ENCODE results near the gene PAPLN.
"Not testable (repeated sequence)": the region's sequence is repeated elsewhere in the genome, so short reads cannot be mapped to it uniquely, and the experiment has no call there.

Gene PAPLN, protein sequence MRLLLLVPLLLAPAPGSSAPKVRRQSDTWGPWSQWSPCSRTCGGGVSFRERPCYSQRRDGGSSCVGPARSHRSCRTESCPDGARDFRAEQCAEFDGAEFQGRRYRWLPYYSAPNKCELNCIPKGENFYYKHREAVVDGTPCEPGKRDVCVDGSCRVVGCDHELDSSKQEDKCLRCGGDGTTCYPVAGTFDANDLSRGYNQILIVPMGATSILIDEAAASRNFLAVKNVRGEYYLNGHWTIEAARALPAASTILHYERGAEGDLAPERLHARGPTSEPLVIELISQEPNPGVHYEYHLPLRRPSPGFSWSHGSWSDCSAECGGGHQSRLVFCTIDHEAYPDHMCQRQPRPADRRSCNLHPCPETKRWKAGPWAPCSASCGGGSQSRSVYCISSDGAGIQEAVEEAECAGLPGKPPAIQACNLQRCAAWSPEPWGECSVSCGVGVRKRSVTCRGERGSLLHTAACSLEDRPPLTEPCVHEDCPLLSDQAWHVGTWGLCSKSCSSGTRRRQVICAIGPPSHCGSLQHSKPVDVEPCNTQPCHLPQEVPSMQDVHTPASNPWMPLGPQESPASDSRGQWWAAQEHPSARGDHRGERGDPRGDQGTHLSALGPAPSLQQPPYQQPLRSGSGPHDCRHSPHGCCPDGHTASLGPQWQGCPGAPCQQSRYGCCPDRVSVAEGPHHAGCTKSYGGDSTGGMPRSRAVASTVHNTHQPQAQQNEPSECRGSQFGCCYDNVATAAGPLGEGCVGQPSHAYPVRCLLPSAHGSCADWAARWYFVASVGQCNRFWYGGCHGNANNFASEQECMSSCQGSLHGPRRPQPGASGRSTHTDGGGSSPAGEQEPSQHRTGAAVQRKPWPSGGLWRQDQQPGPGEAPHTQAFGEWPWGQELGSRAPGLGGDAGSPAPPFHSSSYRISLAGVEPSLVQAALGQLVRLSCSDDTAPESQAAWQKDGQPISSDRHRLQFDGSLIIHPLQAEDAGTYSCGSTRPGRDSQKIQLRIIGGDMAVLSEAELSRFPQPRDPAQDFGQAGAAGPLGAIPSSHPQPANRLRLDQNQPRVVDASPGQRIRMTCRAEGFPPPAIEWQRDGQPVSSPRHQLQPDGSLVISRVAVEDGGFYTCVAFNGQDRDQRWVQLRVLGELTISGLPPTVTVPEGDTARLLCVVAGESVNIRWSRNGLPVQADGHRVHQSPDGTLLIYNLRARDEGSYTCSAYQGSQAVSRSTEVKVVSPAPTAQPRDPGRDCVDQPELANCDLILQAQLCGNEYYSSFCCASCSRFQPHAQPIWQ

DNA sequence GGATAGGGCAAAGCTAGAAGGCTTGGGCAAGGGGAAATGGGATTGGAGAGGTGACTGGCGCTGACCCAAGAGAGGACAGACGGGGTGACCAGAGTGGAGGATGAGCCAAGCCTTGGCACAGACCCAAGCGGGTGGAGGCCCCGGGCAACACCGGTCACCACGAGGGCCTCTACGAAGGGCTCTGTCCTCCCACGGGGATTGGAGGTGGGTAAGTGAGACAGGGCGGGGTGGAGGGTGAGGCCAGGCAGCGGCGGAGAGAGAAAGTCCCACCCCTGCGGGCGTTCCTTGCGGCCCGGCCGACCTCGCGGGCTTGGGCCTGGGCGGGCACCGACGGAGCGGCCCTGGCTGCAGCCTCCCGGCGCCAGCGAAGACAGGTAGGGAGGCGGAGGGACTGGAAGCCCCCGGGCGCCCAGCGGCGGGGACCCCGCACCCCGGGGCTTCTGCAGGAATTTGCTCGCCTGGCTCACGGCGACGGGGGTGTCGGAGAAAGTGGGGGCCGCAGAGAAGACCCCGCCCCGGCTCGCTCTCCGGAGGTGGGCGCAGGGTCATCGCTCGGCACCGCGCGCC is at the start of gene PAPLN:
PAPLN (plus strand) TSS at position 288 of the 567 bp plus-strand sequence. CDS start 2,273 bp downstream, outside the sequence.
- no peak for DNase-seq (ENCODE audit: low read depth in 1 of 2, low spot score in 1 of 2)

DNA sequence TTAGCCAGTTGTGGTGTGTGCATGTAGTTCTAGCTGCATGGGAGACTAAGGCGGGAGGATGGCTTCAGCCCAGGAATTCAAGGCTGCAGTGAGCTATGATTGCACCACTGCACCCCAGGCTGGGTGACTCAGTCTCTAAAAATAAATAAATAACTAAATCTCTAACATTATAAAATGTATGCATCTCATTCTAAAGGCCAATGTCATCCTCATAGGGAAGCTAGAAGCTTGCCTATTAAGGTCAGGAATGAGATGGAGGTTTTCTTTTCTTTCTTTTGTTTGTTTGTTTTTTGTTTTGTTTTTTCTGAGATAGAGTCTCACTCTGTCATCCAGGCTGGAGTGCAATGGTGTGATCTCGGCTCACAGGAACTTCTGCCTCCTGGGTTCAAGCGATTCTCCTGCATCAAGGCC is 48.8 kb upstream of the PAPLN start:
- DNase-seq (ENCODE audit: low read depth in 1 of 2, low spot score in 1 of 2) = no peak

DNA sequence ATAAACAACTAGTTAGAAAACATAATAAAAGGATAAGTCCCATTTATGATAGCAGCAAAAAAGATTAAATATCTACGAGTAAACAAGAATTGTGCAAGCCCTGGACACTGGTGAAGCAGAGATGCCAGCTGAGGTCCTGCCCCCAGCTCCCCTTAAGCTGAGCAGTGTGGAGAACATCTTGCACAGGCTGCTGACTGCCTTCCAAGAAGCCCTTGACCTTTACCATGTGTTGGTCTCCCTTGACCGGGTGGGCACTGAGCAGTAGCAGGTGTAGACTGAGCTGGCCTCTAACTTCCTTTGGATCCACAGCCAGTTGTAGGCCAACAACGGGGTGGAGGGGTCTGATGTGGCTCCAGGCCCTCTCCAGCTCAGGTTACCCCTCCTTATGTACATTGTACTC is 47.7 kb upstream of the PAPLN start:
- no peak for DNase-seq (ENCODE audit: low read depth in 1 of 2, low spot score in 1 of 2)

DNA sequence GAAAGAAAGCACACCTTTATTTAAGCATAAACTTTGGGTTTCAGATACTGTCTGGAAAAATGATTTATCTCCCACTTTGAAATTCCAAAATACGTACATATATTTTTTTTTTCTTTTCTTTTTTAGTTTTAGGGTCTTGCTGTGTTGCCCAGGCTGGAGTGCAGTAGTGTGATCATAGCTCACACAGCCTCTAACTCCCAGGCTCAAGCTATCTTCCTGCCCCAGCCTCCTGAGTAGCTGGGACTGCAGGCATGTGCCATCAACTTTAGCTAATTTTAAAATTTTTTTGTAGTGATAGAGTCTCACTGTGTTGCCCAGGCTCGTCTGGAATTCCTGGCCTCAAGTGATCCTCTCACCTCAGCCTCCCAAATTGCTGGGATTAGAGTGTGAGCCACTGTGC is 45.9 kb upstream of the PAPLN start:
- no peak for DNase-seq (ENCODE audit: low read depth in 1 of 2, low spot score in 1 of 2)

DNA sequence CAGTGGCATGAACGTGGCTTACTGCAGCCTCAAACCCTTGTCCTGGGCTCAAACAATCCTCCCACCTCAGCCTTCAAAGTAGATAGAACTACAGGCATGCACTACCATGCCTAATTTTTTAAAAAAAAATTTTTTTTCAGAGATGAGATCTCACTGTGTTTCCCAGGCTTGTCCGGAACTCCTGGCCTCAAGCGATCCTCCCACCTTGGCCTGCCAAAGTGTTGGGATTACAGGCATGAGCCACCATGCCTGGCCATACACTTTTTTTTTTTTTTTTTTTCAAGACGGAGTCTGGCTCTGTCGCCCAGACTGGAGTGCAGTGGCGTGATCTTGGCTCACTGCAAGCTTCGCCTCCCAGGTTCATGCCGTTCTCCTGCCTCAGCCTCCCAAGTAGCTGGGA is 43.0 kb upstream of the PAPLN start:
- DNase-seq (ENCODE audit: low read depth in 1 of 2, low spot score in 1 of 2) = not testable (repeated sequence)

DNA sequence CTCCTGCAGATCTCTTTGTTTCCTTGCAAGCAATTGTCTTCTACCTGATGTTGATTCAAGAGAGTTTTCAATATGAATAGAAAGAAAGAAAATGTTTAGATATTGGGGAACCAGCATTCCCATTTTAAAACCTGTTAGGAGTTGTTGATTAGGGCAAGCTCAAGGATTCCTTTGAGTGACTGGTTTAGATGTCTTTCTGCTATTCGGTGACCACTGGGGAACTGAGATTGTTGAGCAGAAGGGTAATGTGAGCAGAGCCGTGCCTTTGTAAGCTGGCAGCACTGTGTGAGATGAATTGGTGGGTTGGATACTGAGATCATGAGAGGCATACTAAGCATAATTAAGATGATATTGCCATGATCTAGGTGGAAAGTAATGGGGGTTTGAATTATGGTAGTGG is 39.1 kb upstream of the PAPLN start:
- DNase-seq (ENCODE audit: low read depth in 1 of 2, low spot score in 1 of 2) = no peak

DNA sequence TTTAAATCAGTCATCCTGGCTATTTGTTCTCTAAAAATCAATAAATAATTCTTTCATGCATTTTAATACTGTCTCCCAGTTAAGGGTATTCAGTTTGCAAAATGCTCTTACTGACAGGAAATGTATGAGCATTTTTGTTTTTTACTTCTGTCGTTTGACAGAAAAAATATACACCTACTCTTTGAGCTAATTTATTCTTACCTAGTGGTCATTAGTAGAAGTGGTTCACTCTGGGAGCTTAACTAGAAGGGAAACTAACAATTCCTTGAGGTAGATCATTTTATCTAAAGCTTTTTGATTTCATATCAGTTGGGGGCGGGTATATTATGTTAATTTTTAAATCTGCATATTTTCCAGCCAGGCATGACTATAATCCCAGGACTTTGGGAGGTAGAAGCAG is 33.8 kb upstream of the PAPLN start:
- DNase-seq (ENCODE audit: low read depth in 1 of 2, low spot score in 1 of 2) = no peak

DNA sequence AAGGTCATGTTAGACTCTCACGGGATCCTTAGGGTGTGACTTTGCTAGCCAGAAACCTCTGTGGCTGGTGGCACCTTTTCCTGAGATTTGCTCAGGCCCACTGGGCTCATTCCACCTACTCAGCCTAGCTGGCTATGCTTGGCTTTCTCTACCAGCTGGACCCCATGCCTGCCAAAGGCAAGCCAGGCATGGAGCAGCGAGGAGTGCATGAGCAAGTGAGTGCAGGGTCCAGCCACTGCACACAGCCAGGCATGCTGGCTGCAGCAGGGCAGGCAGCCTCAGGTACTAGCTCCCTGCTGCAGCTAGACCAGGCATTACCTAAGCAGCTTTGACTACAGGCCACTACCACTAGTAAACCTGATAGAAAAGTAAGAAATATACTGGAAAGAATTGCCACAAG is 29.7 kb upstream of the PAPLN start:
- no peak for DNase-seq (ENCODE audit: low read depth in 1 of 2, low spot score in 1 of 2)

DNA sequence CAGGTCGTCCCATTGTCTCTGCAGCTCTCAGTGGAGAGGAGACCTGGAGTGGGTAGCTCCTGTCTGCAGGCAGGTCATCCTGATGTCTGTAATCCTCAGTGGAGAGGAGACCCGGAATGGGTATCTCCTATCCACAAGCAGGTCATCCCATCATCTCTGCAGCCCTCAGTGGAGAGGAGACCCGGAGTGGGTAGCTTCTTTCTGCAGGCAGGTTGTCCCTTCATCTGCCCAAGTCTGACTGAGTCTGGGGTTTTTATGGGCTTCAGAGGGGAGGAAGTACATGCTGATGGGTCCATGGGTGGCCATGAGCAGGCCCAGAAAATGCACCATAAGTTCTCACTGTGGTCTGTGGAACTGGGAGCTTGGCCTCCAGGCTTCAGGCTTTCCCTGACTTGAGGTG is 28.9 kb upstream of the PAPLN start:
- DNase-seq (ENCODE audit: low read depth in 1 of 2, low spot score in 1 of 2) = no peak

DNA sequence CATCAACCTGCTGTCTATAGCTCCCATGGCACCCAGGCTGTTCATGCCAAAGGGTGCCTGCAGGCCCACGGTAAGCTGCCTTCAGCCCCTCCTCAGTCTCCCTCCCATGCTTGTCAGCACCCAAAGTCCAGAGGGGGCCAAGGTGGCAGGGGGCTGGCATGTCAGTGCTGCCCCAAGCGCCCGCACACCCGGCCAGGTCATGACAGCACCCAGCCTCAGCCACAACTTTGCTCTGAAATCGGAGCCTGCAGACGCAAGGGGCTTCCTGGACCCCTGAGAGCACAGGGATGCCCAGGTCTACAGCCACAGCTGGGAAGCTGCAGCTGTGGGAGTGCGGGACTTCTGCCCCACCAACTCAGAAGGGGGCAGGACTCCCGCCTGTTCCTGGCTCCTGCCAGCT is 28.5 kb upstream of the PAPLN start:
- DNase-seq (ENCODE audit: low read depth in 1 of 2, low spot score in 1 of 2) = no peak

DNA sequence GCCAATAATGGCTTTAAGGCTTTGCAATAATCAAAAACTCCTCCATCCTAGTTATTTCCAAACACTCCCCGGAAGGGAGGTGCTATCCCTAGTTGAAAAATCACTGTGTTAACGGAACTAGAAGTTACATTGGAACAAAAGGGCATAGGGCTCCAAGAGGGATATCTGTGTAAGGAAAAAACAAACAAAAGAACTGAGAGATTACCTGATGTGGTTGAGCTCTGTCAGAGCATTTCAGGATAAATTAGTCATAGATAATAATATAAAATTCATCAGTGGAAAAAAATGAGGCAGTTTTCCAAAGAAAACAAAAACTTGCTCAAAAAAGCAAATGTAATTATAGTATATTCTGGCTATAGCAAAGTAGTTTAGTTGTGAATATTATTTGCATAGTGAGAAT is 27.4 kb upstream of the PAPLN start:
- DNase-seq (ENCODE audit: low read depth in 1 of 2, low spot score in 1 of 2) = no peak

DNA sequence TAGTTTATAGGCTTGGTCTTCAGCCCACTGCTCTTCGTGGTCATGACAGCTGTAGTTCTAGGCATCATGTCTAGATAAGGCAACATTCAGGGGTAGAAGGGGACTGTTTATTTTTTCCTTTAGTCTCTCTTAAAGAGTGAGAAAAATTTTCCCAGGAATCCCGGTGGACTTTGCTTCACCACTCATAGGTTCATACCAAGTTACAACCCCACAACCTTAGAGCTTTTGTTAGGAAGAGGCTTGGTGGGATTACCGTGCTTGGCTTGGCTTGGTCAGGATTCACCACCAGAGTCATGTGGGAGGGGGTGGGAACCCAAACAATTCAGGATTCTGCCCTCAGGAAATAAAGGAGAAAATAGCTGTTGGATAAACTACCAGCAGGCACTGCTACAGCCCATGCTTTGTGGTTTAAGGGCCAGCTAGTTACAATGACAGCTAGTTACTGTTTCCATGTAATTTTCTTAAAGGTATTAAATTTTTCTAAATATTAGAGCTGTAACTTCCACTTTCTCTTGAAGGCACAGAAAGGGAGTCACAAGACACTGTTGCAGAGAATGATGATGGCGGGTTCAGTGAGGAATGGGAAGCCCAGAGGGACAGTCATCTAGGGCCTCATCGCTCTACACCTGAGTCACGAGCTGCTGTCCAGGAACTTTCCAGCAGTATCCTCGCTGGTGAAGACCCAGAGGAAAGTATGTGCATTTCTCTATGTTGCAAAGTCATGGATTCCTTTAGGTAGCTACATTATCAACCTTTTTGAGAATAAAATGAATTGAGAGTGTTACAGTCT is 25.9 kb upstream of the PAPLN start:
- no peak for DNase-seq (ENCODE audit: low read depth in 1 of 2, low spot score in 1 of 2)

DNA sequence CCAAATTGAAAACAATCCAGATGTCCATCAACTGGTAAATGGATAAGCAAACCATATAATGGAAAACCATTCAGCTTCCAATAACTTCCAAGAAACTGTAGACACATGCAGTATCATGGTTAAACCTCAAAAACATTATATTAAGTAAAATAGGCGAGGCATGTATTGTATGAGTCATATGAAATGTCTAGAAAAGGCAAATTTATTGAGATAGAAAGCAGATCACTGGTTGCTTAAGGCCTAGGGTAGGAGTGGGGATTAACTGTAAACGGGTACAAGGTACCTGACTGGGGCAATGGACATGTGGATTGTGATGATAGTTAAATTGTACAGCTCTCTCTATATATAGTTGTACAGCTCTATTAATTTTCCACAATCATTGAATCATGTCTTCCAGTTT is 21.3 kb upstream of the PAPLN start:
- DNase-seq (ENCODE audit: low read depth in 1 of 2, low spot score in 1 of 2) = no peak

DNA sequence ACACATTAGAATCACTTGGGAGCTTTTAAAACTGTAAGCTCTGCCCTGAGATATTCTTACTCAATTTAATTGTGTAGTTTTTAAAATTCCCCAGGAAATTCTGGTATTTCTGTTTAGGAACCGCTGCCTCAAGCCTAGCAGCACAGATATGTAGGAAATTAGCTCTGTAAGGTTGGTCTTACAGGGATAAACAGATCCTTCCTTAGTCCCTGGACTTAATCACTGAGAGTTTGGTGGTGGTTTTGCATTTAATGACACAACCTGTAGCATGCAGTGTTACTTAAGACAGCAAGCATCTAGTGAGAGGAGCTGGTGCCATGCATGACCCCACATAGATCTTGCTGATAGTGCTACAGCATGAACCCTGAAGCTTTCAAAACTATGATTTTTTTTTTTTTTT is 19.9 kb upstream of the PAPLN start:
- no peak for DNase-seq (ENCODE audit: low read depth in 1 of 2, low spot score in 1 of 2)

DNA sequence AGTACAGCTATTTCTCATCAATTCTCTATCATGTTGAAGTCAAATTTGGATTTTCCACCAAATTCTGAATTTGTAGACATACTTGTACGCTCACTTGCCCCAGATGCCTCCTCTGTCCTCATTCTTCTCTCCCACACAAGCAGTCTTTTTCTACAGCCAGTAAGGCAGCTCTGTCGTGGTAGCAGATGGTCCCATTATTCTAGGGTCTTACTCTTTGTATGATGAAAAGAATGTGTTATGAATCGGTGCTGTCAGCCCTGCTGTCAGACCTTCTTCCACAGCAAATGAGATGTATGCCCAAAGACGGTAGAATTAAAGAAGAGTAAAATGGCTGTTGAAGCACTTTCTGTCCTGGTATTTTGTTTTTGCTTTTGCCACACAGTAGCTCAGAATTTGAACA is 17.2 kb upstream of the PAPLN start:
- no peak for DNase-seq (ENCODE audit: low read depth in 1 of 2, low spot score in 1 of 2)

DNA sequence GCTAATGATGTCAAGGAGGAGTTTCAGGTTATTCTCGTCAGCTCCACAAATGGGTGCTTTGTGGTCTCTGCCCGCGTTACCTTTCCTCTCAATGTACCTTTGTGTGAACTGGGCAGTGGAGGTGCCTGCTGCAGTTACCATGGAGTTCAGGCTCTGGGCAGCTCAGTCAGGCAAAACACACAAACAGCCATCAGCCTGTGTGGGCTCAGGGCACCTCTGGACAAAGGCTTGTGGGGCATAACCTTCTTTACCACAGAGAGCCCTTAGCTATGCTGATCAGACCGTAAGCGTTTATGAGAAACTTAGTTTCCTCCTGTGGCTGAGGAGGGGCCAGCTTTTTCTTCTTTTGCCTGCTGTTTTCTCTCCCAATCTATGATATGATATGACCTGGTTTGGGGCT is 16.7 kb upstream of the PAPLN start:
- DNase-seq (ENCODE audit: low read depth in 1 of 2, low spot score in 1 of 2) = no peak

DNA sequence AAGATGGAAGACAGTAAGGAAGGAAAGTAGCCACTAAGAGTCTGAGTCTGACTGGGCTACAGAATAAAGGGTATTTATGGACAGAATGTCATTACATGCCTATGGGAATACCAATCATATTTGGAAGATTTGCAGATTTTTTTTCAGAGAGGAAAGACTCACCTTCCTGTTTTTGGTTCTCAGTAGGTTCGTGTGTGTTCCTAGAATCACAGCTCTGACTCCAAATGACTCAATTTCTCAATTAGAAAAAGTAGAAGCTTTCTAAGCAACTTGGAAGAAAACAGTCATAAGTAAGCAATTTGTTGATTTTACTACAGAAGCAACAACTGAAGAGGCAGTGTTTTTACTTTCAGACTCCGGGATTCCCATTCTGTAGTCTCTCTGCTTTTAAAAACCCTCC is 15.4 kb upstream of the PAPLN start:
- DNase-seq (ENCODE audit: low read depth in 1 of 2, low spot score in 1 of 2) = no peak

DNA sequence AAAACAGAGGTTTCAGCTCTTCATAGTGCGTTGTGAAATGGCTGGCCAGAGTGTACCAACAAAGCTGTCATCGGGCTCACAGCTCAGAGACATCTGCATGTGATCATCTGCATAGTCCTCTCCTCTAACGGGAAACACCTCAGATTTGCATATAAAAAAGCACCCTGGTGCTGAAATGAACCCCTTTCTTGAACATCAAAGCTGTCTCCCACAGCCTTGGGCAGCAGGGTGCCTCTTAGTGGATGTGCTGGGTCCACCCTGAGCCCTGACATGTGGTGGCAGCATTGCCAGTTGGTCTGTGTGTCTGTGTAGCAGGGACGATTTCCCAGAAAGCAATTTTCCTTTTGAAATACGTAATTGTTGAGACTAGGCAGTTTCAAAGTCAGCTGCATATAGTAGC is 14.3 kb upstream of the PAPLN start:
- DNase-seq (ENCODE audit: low read depth in 1 of 2, low spot score in 1 of 2) = no peak

DNA sequence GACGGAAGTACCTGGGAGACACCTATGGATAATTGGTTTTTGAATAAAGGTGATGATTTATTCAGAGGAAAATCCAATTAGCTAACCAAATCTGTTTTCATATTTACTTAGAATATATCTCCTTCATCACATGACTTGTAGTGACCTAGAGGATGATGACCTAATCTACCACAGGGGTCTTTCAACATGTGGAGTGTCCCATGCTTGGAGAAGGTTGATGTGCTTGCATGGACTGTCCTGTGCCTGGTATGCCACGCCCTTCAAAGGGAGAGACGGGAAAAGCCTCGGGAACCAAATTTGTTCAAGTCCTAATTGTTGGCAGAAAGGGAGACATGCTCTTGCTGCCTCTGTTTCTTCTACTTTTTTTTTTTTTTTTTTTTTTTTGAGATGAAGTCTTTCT is 11.8 kb upstream of the PAPLN start:
- DNase-seq (ENCODE audit: low read depth in 1 of 2, low spot score in 1 of 2) = no peak
